ENCODE data around the gene NACC1.
"Not testable (repeated sequence)": the region's sequence is repeated elsewhere in the genome, so short reads cannot be mapped to it uniquely, and the experiment has no call there.

Gene NACC1

GRCh38 chr19:13165162-13165997 lies 47.3 kb downstream of the NACC1 start:
- DNase-seq: no peak

- not testable (repeated sequence) for DNase-seq
Measured at GRCh38 chr19:13166151-13166550, 48.1 kb downstream of the NACC1 start.

- DNase-seq: no peak
Measured at GRCh38 chr19:13169769-13170168, 51.7 kb downstream of the NACC1 start.

GRCh38 chr19:13171146-13171545 lies 53.1 kb downstream of the NACC1 start:
- DNase-seq: no peak

GRCh38 chr19:13172346-13173138 lies 54.5 kb downstream of the NACC1 start:
- DNase-seq: no peak

GRCh38 chr19:13173139-13173737 lies 55.2 kb downstream of the NACC1 start:
- DNase-seq: no peak

- DNase-seq: no peak
Measured at GRCh38 chr19:13176345-13176744, 58.3 kb downstream of the NACC1 start.

GRCh38 chr19:13177584-13177983 lies 59.5 kb downstream of the NACC1 start:
- DNase-seq: not testable (repeated sequence)

GRCh38 chr19:13178291-13178690 lies 60.2 kb downstream of the NACC1 start:
- DNase-seq: not testable (repeated sequence)

- DNase-seq: no peak
Measured at GRCh38 chr19:13181747-13182388, 63.8 kb downstream of the NACC1 start.

- DNase-seq: not testable (repeated sequence)
Measured at GRCh38 chr19:13184926-13185325, 66.9 kb downstream of the NACC1 start.

- DNase-seq: not testable (repeated sequence)
Measured at GRCh38 chr19:13185763-13186657, 67.9 kb downstream of the NACC1 start.

- not testable (repeated sequence) for DNase-seq
Measured at GRCh38 chr19:13186688-13187087, 68.6 kb downstream of the NACC1 start.

- DNase-seq: no peak
Measured at GRCh38 chr19:13187419-13187818, 69.4 kb downstream of the NACC1 start.

- DNase-seq: no peak
Measured at GRCh38 chr19:13189600-13189999, 71.5 kb downstream of the NACC1 start.
